ENCODE measurements around the gene STPG4. TPM values are rescaled to one million over a fixed set of nuclear protein-coding genes. Genes with fewer than 3 reads are reported as not detected.

Gene STPG4
- total RNA-seq, 1 experiment from 2014 or later = 10.6 TPM

DNA sequence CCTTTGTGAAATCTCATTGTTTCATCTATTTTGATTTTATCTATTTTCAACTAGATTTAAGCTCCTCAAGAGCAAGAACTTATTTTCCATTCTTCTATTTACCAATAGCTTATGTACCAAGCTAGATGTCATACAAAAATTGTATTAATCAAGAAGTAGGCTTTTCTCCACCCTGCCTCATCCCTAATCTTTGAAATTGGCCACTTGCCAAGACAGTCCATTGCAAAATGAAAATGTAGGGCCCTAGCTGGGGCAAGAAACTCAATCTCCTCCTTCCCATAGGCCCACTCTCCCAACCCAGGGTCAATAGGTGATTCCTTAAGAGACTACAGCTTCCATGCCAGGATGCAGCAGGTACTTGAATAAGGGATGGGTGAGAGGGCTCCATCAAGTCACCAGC, 39.3 kb upstream of the STPG4 start:
- Histone ChIP-seq H3K27me3 (ENCODE audit: insufficient read depth, low read length) (no peaks in the 10 kb centered on the region), H3K27ac (ENCODE audit: low read depth, low read length) (no peak overlapping the region), H2AFZ (ENCODE audit: low read depth, low read length, poor library complexity, severe bottlenecking) (no peak overlapping the region), H3K9ac (ENCODE audit: low read length) (no peak overlapping the region), H3K4me2 (ENCODE audit: low read length) (no peak overlapping the region), H3K9me2 (ENCODE audit: insufficient read depth) (no peaks in the 10 kb centered on the region), H3K4me3 (replicated peaks in 1 of 2; ENCODE audit: low read depth in 1 of 2, low read length in 2 of 2) (no peak overlapping the region), H4K20me1 (ENCODE audit: insufficient read depth) (no peaks in the 10 kb centered on the region), H3K9me3 (ENCODE audit: control insufficient read depth in 1 of 2, insufficient read depth in 1 of 2, low read depth in 1 of 2, low read length in 2 of 2) (no peaks in the 10 kb centered on the region), H3K79me2 (ENCODE audit: insufficient read depth, low read length) (no peaks in the 10 kb centered on the region), H3K36me3 (ENCODE audit: control insufficient read depth in 1 of 2, insufficient read depth in 2 of 2, low read length in 2 of 2) (no peaks in the 10 kb centered on the region), H3K4me1 (ENCODE audit: control insufficient read depth in 1 of 2, insufficient read depth in 2 of 2, low read length in 2 of 2) (peaks cover 0 to 27% of the 10 kb centered on the region in 2 experiments; a peak in 2 of 4 replicates)
- POLR2A ChIA-PET = no interaction called here
- ATAC-seq = no peak
- no peak for DNase-seq (ENCODE audit: low read depth, low spot score)
- TF ChIP-seq SIN3A (IDR thresholded peaks at IDR 0.05; ENCODE audit: low read depth) (no peak), POLR2AphosphoS5 (IDR thresholded peaks at IDR 0.05; ENCODE audit: low read depth, low read length) (no peak), POLR2A (IDR thresholded peaks at IDR 0.05; ENCODE audit: borderline replicate concordance, extremely low read depth, insufficient read depth, insufficient read length) (no peak), ZNF274 (IDR thresholded peaks at IDR 0.05; ENCODE audit: low read depth, low read length) (no peak), EZH2 (IDR thresholded peaks at IDR 0.05) (no peak), ZFX (IDR thresholded peaks at IDR 0.05) (no peak), ELF1 (IDR thresholded peaks at IDR 0.05; ENCODE audit: borderline replicate concordance, low read depth) (no peak), ATF3 (IDR thresholded peaks at IDR 0.05) (no peak), ZBTB33 (IDR thresholded peaks at IDR 0.05; ENCODE audit: extremely low read depth, insufficient replicate concordance, low read length) (no peak), EZH2phosphoT487 (IDR thresholded peaks at IDR 0.05; ENCODE audit: borderline replicate concordance) (no peak), RAD21 (IDR thresholded peaks at IDR 0.05; ENCODE audit: low read depth) (no peak), FOSL1 (IDR thresholded peaks at IDR 0.05; ENCODE audit: low read depth) (no peak), CBX3 (IDR thresholded peaks at IDR 0.05; ENCODE audit: low read depth) (no peak), CEBPB (IDR thresholded peaks at IDR 0.05; ENCODE audit: low read depth) (no peak), CTCF (IDR thresholded peaks at IDR 0.05 in 2 of 3, conservative IDR thresholded peaks at IDR 0.05 in 1 of 3; ENCODE audit: borderline replicate concordance in 1 of 3, insufficient read depth in 1 of 3, low read depth in 2 of 3, low read length in 2 of 3) (no peak)
- TF ChIP-seq, protein P1, sequence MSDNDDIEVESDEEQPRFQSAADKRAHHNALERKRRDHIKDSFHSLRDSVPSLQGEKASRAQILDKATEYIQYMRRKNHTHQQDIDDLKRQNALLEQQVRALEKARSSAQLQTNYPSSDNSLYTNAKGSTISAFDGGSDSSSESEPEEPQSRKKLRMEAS (IDR thresholded peaks at IDR 0.05) = no peak
- BruUV-seq (replicated peaks) = no TSS peak
- RAD21 ChIA-PET (ENCODE audit: low non-redundant PET in 1 of 2, low total read pairs in 2 of 2, uncharacterized antibody in 2 of 2, unreplicated experiment in 2 of 2) = no interaction called here
- intact Hi-C loops (cut with micrococcal nuclease) = no loop called here
- CTCF ChIA-PET = no interaction called here
